C4-2B (cell line): ENCODE measurements around the gene PRKG1.

Experiments used
- ZFX ChIP-seq: fragments of 450-650 bp; IDR thresholded peaks from 2 replicates; pipeline ENCODE4 v1.6.1; 2017
- TF ChIP-seq, protein P1 (sequence below): fragments of 450-650 bp; conservative IDR thresholded peaks from 2 replicates; pipeline ENCODE4 v1.5.1; 2017; ENCODE audit warnings: mild to moderate bottlenecking

DNA sequence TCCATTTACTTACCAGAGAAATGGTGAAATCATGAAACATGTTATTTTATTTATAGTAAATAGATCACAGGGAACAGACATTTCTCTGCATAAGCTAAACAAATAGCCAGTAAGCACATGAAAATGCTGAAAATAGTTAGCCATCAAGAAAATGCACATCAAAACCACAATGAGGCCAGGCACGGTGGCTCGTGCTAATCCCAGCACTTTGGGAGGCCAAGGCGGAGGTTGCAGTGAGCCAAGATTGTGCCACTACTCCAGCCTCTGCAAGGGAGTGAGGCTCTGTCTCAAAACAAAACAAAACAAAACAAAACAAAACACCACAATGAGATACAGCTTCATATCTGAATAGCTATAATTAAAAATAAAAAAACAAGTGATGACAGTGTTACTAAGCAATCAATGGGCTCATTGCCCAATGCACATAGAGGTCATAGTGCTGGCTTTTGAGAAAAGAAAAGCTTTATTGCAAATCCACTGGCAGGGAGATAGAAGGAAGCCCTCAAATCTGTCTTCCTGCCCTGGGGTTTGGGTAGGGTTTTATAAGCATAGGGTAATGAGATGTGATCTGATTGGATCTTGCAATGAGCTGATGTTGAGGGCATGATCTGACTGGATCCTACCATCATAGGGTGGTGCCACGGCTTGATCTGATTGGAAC is 608.9 kb downstream of the PRKG1 start:
- TF ChIP-seq, protein P1, sequence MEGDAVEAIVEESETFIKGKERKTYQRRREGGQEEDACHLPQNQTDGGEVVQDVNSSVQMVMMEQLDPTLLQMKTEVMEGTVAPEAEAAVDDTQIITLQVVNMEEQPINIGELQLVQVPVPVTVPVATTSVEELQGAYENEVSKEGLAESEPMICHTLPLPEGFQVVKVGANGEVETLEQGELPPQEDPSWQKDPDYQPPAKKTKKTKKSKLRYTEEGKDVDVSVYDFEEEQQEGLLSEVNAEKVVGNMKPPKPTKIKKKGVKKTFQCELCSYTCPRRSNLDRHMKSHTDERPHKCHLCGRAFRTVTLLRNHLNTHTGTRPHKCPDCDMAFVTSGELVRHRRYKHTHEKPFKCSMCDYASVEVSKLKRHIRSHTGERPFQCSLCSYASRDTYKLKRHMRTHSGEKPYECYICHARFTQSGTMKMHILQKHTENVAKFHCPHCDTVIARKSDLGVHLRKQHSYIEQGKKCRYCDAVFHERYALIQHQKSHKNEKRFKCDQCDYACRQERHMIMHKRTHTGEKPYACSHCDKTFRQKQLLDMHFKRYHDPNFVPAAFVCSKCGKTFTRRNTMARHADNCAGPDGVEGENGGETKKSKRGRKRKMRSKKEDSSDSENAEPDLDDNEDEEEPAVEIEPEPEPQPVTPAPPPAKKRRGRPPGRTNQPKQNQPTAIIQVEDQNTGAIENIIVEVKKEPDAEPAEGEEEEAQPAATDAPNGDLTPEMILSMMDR, result no peak
- no peak for TF ChIP-seq ZFX
